Activated T-cell treated with anti-CD3 and anti-CD28 coated beads for 24 hours (primary cell): Measurements from ENCODE around the gene FTMT.
"Not testable (repeated sequence)": the region's sequence is repeated elsewhere in the genome, so short reads cannot be mapped to it uniquely, and the experiment has no call there.

Experiments
- DNase-seq: peaks from one replicate; pipeline ENCODE4 v3.0.0-alpha.2; 2020; ENCODE audit warnings: low read depth

FTMT gene

GRCh38 chr5:121851643-121852574 lies at the start of gene FTMT:
FTMT (plus strand) TSS chr5:121851882; CDS start chr5:121851964, 82 bp downstream.
- no peak for DNase-seq

GRCh38 chr5:121805251-121805650 lies 46.4 kb upstream of the FTMT start:
- DNase-seq = not testable (repeated sequence)

- DNase-seq = no peak
Measured at GRCh38 chr5:121805911-121806310, 45.8 kb upstream of the FTMT start.

GRCh38 chr5:121816164-121816563 lies 35.5 kb upstream of the FTMT start:
- no peak for DNase-seq

- DNase-seq = no peak
Measured at GRCh38 chr5:121819682-121820261, 31.9 kb upstream of the FTMT start.

GRCh38 chr5:121833617-121834016 lies 18.1 kb upstream of the FTMT start:
- DNase-seq = no peak

GRCh38 chr5:121834021-121834420 lies 17.7 kb upstream of the FTMT start:
- DNase-seq = no peak

GRCh38 chr5:121841892-121842291 lies 9.8 kb upstream of the FTMT start:
- DNase-seq = no peak

- DNase-seq = no peak
Measured at GRCh38 chr5:121850272-121850671, 1.4 kb upstream of the FTMT start.

- DNase-seq = no peak
Measured at GRCh38 chr5:121853850-121854249, 2.2 kb downstream of the FTMT start.

- DNase-seq = no peak
Measured at GRCh38 chr5:121862801-121863200, 11.1 kb downstream of the FTMT start.

- DNase-seq = no peak
Measured at GRCh38 chr5:121863753-121864285, 12.1 kb downstream of the FTMT start.

GRCh38 chr5:121867403-121867802 lies 15.7 kb downstream of the FTMT start:
- no peak for DNase-seq

GRCh38 chr5:121870489-121870888 lies 18.8 kb downstream of the FTMT start:
- DNase-seq = no peak

- DNase-seq = no peak
Measured at GRCh38 chr5:121872856-121873255, 21.2 kb downstream of the FTMT start.

GRCh38 chr5:121873409-121873808 lies 21.7 kb downstream of the FTMT start:
- DNase-seq = no peak

GRCh38 chr5:121885630-121886029 lies 33.9 kb downstream of the FTMT start:
- no peak for DNase-seq

GRCh38 chr5:121887727-121888126 lies 36.0 kb downstream of the FTMT start:
- no peak for DNase-seq

- DNase-seq = no peak
Measured at GRCh38 chr5:121890297-121890858, 38.7 kb downstream of the FTMT start.

- no peak for DNase-seq
Measured at GRCh38 chr5:121897341-121897740, 45.7 kb downstream of the FTMT start.

- no peak for DNase-seq
Measured at GRCh38 chr5:121899346-121899745, 47.7 kb downstream of the FTMT start.
